ENCODE measurements around the gene TTC5.
"Not testable (repeated sequence)": the region's sequence is repeated elsewhere in the genome, so short reads cannot be mapped to it uniquely, and the experiment has no call there.

The TTC5 gene

GRCh38 chr14:20305265-20306078 is at the start of gene TTC5:
TSS of gene TTC5 (minus strand) at chr14:20305951. CDS start at chr14:20305937, 14 bp downstream.
- peak; percentile 74 to 83 for DNase-seq

GRCh38 chr14:20350860-20351259 is 45.1 kb upstream of the TTC5 start:
- DNase-seq = no peak

GRCh38 chr14:20350282-20350681 is 44.5 kb upstream of the TTC5 start:
- DNase-seq = no peak

GRCh38 chr14:20347747-20348146 is 42.0 kb upstream of the TTC5 start:
- DNase-seq = no peak

GRCh38 chr14:20346713-20347112 is 41.0 kb upstream of the TTC5 start:
- DNase-seq = no peak

- no peak for DNase-seq
Measured at GRCh38 chr14:20345366-20345765, 39.6 kb upstream of the TTC5 start.

- peak in 1 of 2 experiments; percentile 28 for DNase-seq
Measured at GRCh38 chr14:20343862-20344220, 38.1 kb upstream of the TTC5 start.

GRCh38 chr14:20343092-20343861 is 37.5 kb upstream of the TTC5 start, which contains the start of gene PARP2:
TSS of gene PARP2 (plus strand) at chr14:20343635. CDS start at chr14:20343642, 7 bp downstream.
- peak; percentile 99 to 100 for DNase-seq

- DNase-seq = no peak
Measured at GRCh38 chr14:20341646-20342045, 35.9 kb upstream of the TTC5 start.

GRCh38 chr14:20341032-20341431 is 35.3 kb upstream of the TTC5 start:
- not testable (repeated sequence) for DNase-seq

GRCh38 chr14:20334017-20334416 is 28.3 kb upstream of the TTC5 start:
- no peak for DNase-seq

GRCh38 chr14:20333494-20333841 is 27.7 kb upstream of the TTC5 start:
- no peak for DNase-seq

GRCh38 chr14:20332788-20333493 is 27.2 kb upstream of the TTC5 start, which contains the start of gene CCNB1IP1:
TSS of gene CCNB1IP1 (minus strand) at chr14:20333279. CDS start at chr14:20316523, 16,756 bp downstream.
- DNase-seq = peak; percentile 81 to 92

- DNase-seq = no peak
Measured at GRCh38 chr14:20332431-20332787, 26.7 kb upstream of the TTC5 start.

- DNase-seq = no peak
Measured at GRCh38 chr14:20331053-20331613, 25.4 kb upstream of the TTC5 start.

- no peak for DNase-seq
Measured at GRCh38 chr14:20329355-20329754, 23.6 kb upstream of the TTC5 start.

- no peak for DNase-seq
Measured at GRCh38 chr14:20328705-20329104, 23.0 kb upstream of the TTC5 start.

GRCh38 chr14:20327005-20327869 is 21.5 kb upstream of the TTC5 start:
- peak; percentile 22 to 55 for DNase-seq

GRCh38 chr14:20317720-20318119 is 12.0 kb upstream of the TTC5 start:
- no peak for DNase-seq

- DNase-seq = no peak
Measured at GRCh38 chr14:20314026-20314425, 8.3 kb upstream of the TTC5 start.

GRCh38 chr14:20306079-20306423 is 300 bp upstream of the TTC5 start:
- DNase-seq = no peak

Data from NCI-H2081 (cell line).